ENCODE data around the gene TEX22.
"Not testable (repeated sequence)": the region's sequence is repeated elsewhere in the genome, so short reads cannot be mapped to it uniquely, and the experiment has no call there.

TEX22 gene, protein sequence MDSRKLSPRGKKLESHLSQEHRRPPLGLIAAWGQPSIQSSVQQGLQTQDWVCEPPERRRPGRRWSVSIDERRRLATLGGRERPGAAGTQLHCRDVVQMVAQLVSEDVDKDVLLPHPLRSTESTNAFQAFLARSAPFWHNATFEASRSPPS

DNA sequence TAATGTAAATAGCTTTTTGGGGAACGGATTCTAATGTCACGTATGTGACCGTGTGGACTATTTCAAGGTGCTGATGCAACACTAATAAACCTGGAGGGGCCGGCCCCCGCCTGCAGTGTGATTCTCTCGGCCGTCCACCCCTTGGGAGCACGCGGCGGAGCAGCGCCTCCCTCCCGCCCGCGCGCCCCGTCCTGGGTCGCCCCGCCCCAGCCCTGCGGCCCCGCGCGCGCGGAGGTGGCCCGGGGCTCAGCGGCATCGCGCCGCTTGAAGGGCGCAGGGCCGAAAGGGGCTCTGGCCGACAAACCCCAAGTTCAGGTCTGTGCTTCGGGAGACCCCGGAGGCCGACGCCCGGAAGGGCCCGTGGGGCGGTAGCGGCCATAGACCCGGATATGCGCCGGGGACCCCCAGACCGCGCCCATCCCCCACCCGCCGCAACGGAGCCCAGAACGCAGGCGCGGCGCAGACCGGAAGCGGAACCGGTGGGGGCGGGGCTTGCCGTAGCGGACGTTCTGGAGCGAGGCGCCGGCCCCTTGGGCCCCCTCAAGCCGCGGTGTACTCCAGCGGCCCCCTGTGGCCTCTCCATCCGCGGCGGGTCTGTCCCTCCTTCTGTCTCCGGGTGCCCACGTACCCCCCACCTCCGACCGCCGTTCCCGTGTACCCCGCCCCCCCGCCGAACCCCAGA is at the start of gene TEX22:
Gene TEX22 (plus strand): TSS at position 495 of the 682 bp plus-strand sequence. CDS start 803 bp downstream, outside the sequence.
- peak; percentile 80 for DNase-seq (ENCODE audit: low read depth)

DNA sequence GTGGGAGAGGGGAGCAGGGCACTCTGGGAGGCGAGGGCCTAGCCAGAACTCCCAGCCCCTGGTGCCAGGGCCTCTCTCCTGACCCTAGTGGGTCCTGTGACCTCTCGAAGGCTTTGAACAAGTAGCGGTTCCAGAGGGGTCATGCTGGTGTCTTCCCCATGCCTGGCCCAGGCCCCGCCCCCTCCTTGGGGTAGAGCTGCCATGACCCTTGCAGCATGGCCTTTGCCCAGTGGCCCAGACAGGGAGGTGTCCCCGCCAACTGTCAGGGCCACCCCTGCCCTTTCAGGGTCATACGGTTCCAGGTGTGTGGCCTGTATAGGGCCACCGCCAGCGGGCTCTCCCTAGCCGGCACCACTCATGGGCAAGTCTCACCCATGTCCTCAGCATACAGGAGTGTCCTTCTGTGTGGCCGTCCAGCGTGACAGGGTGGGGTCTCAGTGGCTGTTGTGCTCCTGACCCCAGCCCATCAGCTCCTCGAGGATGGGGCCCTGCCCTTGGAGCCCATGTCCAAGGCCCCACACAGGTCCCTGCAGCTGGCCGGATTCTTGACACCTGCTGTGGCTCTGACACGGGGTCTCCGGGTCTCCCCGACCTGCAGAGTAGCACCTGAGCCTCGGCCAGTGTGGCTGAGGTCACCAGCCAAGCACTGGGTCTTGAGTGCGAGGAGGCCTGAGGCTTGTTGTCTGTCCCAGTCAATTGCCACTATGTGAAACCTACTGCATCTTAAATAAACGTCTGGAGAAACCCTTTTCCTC is 49.2 kb upstream of the TEX22 start:
- DNase-seq (ENCODE audit: low read depth): no peak

DNA sequence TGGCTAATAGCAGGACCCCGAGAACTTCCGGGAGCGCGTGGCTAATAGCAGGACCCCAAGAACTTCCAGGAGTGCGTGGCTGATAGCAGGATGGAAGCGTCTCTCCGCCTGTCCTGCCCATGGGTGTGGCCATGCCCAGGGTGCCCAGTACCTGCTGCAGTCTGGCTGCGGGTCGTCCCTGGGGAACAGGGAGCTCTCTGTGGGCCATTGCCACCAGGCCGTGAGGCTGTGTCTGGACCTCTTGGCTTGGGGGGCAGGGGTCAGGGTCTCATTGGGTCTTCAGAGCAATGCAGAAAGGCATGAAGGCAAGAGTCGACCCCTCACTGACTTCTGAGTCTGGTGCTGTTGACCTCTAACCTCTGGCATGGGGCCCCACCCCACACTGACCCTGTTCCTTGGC is 48.3 kb upstream of the TEX22 start:
- DNase-seq (ENCODE audit: low read depth): no peak

DNA sequence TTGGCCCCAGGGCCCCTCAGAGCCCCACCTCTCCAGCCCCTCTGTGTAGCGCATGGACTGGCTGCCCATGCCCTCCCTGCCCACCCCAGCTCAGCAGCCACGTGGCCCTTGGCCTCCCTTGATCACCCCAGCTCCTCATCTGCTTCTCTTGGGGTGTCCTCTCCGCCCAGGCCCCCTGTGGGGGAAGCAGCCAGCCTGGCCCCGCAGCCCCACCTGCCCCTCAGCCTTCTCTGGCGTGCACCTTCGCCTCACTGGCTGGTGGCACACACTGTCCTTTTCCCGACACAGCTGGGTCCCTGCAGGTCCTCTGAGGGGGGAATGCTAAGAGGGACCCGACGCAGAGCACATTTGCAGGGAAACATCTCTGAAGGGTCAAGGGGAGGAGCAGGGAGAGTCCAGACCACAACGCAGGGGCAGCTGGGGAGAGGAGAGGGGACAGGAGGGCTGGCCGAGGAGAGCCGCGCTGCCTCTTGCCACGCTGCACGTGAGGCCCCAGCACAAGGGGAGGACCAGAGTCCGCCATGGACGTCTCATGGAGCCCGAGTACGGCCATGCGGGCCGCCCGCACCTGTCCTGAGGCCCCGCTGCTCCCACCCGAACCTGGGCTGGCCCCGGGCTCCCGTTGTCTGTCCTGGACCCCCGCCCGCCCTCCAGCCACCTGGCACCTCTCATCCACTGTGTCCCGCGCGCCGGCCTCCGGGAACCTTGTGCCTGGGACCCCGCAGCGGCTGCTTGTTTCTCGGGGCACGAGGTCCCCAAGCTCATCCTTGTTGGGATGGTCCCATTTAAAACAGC is 47.7 kb upstream of the TEX22 start:
- no peak for DNase-seq (ENCODE audit: low read depth)

DNA sequence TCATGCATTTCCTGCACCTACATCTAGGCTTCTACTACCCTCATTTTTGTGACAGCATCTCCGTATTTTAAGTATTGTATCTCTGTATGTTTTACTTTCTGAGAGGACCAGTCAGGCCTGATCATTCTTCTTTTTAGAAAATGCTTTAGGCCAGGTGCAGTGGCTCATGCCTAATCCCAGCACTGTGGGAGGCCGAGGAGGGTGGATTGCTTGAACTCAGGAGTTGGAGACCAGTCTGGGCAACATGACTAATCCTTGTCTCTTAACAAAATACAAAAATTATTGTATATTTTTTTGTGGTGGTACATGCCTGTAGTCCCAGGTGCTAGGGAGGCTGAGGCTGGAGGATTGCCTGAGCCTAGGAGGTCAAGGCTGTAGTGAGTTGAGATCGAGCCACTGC is 46.9 kb upstream of the TEX22 start:
- no peak for DNase-seq (ENCODE audit: low read depth)

DNA sequence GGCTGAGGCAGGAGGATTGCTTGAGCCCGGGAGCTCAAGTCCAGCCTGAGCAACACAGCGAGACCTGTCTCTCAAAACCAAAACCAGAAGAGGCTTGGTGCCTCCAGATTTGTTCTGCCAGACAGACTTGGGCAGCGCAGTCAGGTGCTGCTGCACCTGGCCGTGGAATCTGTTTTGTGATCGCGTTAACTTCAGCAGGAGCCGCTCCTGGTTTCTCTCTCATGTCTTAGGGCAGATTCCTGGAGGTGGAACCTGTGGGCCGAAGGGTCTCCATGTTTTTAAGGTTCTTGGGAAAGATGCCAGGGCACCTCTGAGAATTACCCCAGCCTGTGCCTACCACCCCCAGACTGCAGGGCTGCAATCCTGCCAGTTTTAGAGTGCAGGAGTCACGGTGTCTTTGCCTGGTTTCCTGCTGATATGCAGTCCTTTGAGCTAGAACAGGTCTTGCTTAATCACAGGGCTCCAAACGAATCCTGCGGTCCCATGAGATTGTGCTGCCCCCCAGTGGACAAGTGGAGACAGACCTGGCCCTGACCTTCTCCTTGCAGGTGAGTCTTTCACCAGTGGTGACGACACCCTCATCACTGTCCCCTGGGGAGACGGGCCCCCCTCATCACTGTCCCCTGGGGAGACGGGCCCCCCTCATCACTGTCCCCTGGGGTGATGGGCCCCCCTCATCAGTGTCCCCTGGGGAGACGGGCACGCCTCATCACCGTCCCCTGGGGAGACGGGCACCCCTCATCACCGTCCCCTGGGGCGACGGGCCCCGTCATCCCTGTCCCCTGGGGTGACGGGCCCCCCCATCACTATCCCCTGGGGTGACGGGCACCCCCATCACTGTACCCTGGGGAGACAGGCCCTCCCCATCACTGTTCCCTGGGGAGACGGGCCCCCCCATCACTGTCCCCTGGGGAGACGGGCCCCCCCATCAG is 46.2 kb upstream of the TEX22 start:
- DNase-seq (ENCODE audit: low read depth): peak; percentile 83

DNA sequence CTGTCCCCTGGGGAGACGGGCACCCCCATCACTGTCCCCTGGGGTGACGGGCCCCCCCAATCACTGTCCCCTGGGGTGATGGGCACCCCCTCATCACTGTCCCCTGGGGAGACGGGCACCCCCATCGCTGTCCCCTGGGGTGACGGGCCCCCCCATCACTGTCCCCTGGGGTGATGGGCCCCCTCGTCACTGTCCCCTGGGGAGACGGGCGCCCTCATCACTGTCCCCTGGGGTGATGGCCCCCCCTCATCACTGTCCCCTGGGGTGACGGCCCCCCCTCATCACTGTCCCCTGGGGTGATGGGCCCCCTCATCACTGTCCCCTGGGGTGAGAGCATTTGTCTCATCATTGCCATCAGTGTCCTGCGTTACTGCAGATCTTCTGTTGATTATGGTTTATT is 45.2 kb upstream of the TEX22 start:
- DNase-seq (ENCODE audit: low read depth): no peak

DNA sequence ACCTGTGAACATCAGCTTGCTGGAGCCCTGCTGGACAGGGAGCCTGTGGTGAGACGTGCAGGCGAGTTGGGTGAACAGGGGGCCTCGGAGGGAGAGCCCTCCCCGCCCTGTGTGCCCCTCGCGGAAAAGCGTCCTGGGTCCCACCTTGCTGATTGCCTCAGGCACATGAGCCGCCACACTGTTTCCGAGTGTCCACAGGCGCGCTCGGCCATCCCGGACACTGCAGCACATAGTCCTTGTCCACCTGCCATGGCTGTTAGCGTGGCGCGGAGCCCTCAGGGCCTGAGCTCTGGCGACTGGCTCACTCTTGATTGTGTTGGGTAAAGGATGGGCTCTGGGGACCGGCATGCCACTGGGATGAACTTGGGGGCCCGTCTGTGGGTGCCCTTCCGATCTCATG is 43.8 kb upstream of the TEX22 start:
- DNase-seq (ENCODE audit: low read depth): no peak

DNA sequence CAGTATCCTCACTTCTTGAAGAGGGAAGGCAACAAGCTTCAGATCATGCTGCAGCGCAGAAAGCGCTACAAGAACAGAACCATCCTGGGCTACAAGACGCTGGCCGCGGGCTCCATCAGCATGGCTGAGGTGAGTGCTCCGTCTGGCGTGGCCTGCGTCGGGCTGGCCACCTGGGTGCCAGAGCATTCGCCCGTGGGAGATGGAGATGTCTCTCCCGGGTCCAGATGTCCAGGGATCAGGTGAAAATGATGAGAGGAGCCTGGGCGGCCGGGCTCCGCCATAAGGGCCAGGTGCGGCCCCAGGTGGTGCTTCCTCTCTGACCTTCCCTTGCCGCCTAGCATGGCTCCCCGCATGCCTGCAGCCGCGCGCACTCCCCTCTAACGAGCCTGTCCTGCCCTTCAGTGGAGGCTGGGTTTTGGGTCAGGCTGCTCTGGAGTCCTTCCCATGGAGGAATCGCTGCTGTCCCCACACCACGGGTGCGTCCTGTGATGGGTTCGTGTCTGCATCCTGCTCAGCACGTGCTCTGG is 43.2 kb upstream of the TEX22 start:
- DNase-seq (ENCODE audit: low read depth): no peak

DNA sequence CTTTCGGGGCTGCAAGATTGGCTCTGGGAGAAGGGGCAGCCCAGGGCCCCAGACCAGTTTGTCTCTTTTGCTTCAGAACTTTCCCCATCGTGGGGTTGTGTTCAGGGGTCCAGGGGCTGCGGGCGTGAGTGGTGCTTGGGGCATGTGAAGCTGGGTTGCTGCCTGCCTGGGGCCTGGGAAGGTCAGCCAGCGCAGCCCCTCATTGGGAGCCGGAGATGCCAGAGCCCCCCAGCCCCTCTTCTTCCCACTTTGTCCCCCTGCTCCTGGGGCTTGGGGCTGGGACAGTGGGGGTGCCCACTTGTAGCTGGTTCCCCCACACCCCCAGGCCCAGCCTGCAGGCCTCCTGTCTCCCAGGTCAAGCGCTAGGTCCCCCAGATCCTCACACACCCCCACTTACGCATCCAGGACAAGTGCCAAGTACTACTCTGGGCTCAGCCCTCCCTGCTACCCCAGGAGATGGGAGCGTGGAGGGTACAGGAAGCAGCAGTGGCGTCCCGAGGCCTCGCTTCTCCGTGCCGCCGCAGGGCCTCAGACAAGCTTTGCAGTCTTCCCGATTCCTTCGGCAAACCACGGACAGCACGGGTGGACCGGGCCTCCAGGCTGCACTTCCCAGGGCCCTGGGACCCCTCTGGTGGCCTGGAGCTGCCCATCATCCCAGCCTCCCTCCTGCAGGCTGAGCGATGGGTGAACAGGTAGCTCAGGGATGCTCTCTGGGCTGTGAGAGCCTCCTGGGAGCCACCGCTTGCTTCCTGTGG is 42.3 kb upstream of the TEX22 start:
- no peak for DNase-seq (ENCODE audit: low read depth)

DNA sequence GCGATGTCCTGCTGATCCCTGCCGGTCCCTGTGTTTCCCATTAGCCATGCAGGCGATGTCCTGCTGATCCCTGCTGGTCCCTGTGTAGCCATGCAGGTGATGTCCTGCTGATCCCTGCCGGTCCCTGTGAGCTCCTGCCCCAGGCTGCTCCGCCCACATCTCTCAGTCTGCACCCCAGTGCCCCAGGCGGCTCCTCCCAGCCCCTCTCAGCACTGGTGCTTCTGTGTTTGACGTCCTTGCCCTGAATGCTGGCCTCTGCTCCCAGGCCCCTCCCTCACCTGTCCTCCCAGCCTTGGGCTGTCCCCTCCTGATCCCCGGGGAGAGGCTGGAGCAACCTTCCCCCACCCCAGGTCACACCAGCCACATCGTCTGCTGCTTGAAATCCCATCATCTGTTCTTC is 41.4 kb upstream of the TEX22 start:
- DNase-seq (ENCODE audit: low read depth): no peak

DNA sequence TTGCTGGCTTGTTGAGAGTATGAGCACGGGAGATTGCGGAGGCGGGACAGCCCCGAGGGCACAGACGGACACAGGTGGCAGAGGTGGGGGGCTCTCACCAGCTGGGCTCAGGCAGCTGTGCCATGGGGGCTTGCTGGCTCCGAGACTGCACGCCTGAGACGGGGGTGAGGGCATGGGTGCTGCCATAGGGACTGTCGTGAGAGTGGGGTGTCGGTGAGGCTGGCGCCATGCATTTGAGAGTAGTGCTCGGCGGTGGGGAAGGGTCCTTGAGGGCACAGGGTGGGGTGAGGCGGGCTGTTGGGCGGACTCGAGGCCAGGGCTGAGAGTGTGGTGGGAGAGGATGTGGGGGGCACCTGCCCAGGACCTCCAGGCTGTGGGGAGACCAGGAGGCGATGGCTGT is 40.7 kb upstream of the TEX22 start:
- DNase-seq (ENCODE audit: low read depth): no peak

DNA sequence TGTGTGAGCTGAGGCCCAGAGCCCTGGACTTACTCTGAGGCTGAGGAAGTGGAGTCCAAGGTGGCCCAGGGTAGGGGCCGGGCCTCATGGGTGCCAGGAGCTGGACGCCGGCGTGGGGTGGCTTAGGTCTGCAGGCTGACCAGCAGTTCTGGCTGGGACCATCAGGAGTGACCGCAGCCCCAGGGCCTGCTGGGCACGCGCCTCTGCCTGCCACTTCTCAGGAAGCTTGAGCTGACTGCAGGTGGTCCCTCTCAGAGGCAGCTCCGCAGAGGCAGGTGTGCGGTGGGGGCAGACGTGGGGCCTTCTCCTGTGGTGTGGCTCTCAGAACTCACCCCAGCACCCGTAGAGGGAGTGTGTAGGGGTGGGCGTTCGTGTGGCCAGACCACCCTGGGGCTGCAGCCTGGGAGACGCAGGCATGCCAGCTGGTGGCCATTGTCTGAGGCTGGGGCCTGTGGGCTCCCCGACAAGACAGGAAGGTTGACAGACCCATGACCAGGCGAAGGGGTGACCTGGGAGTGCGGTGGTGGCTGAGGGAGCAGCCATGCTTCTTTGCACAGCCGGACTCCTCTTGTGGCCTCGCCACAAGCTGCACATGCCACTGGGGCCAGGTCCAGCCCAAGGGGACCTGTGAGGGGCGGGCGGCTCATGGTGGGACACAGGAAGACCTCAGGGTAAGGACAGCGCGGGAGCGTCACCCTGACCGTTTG is 40.0 kb upstream of the TEX22 start:
- DNase-seq (ENCODE audit: low read depth): no peak

DNA sequence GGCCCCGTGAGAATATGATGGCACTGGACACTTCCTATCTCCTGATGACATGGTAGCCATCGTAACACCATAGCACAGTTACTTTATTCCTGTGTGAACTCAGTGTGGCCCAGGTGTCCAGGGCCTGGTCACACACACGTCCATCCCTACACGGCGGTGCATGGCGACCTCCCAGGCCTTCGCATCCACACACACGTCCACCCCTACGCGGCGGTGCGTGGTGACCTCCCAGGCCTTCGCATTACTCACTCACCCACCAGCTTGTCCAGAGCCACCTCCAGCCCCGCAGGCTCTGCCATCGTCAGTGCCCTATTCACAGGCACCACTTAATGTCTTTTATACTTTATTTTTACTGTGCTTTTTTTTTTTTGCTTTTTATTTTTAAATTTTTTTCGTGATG is 39.4 kb upstream of the TEX22 start:
- DNase-seq (ENCODE audit: low read depth): no peak

DNA sequence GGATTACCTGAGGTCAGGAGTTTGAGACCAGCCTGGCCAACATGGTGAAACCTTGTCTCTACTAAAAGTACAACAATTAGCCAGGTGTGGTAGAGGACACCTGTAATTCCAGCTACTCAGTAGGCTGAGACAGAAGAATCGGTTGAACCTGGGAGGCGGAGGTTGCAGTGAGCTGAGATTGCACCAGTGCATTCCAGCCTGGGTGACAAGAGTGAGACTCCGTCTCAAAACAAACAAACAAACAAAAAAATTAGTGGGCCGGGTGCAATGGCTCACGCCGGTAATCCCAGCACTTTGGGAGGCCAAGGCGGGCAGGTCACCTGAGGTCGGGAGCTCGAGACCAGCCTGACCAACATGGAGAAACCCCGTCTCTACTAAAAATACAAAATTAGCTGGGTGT is 36.9 kb upstream of the TEX22 start:
- DNase-seq (ENCODE audit: low read depth): not testable (repeated sequence)

DNA sequence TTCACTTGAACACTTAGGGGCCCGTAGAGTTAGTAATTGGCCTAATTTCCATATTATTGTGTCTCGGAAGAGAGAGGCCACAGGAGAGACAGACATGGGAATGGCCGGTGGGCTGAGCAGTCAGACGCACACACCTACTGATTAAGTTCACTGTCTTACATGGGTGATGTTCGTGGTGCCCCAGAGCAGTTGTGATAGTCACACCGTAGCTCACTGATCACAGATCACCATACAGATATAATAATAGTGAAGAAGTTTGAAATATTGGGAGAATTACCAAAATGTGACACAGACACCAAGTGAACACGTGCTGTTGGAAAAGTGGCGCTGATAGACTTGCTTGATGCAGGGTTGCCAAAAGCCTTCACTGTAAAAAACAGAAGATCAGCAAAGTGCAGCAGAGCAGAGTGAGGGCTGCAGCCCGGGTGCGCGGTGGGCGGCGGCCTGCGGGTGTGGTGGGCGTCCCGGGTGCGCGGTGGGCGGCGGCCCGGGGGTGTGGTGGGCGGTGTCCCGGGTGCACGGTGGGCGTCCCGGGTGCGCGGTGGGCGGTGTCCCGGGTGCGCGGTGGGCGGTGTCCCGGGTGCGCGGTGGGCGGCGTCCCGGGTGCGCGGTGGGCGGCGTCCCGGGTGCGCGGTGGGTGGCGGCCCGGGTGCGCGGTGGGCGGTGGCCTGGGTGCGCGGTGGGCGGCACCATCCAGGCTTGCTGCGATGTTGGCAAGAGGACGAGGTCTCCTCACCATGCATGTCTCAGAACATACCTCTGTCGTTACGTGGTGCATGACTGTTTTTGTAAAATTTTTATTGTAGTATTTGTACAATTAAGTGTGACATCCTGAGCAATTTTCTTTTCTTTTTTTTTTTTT is 34.3 kb upstream of the TEX22 start:
- DNase-seq (ENCODE audit: low read depth): peak; percentile 82

DNA sequence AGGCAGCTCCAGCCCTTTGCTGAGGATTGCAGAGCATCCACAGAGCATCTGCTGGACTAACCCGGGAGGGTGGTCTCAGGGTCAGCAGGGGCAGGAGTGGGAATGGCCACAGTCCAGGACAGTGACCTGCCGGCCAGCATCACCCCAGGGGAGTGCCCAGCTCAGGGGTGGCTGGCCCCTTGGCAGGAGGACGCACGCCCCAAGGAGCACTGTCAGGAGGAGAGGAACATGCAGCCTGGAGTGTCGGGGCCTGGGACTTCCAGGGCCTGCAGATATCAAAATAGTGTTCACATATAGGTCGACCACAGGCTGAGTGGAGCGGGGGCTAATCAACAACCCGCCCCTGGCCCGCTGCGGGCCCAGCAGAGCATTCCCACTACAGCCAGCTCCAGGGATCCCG is 33.2 kb upstream of the TEX22 start:
- no peak for DNase-seq (ENCODE audit: low read depth)

DNA sequence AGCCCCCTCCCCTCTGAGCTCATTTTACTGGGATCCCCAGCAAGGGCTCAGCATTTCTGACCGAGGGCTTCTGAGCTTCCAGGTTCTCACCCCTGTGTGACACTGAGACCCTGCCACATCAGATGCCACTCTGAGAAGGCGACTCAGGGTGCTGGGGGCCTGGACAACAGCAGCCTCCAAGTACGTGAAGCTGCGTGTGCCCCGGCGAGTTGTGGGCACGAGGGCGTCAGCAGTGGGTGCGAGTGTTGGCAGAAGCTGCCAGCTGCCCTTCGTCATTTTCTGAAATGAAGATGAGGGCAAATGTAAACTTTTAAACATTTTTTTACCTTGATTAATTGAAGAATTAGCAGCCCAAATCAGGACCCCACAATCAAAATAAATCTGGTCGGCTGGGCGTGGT is 32.7 kb upstream of the TEX22 start:
- DNase-seq (ENCODE audit: low read depth): no peak

Data from EH (cell line).